OCI-LY7 (cell line): ENCODE data around the gene ASXL2.

ENCODE experiments used
- EZH2phosphoT487 ChIP-seq: fragments of 200-600 bp; sonication (generic); IDR thresholded peaks from 2 replicates; pipeline ENCODE4 v1.6.1; 2018; ENCODE audit warnings: low read depth, borderline replicate concordance, mild to moderate bottlenecking, mixed run types, antibody characterized with exemption, low read length, moderate library complexity, mixed read lengths
- TF ChIP-seq, protein P1 (sequence below): fragments of 200-600 bp; sonication (generic); conservative IDR thresholded peaks from 2 replicates; pipeline ENCODE4 v1.5.1; 2014; ENCODE audit warnings: mild to moderate bottlenecking, antibody characterized with exemption, low read length, moderate library complexity, mixed read lengths

DNA sequence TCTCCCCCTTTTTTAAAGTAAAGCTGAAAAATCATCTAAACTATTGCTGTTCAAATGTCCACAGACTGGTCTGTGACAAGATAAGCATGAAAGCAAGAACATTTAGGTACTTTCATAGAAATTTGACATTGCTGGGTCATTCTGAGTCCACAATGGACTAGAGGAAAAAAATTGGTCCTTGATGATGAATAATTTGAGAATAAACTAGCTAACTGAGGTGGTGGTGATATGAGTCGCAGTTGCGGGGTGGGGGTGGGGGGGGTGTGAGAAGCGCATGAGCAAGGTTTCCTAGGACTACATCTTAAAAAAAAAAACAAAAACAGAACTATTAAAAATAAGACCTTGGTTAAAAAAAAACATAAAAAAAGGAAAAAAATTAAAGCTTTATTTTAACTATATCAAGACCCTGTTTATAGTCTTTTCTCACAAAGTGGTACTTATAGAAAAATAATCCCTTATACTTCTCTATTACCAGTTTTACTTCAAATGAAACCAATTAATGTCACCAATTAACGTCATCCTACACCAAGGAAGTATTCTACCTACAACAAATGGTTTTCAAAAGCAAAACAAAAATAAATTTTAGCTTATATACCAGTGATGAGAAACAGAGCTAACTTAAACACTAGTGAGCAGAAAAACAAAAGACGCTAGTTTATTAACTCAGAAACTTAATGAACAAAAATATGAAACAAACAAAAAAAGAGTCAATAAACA, 88.1 kb downstream of the ASXL2 start:
- TF ChIP-seq, protein P1, sequence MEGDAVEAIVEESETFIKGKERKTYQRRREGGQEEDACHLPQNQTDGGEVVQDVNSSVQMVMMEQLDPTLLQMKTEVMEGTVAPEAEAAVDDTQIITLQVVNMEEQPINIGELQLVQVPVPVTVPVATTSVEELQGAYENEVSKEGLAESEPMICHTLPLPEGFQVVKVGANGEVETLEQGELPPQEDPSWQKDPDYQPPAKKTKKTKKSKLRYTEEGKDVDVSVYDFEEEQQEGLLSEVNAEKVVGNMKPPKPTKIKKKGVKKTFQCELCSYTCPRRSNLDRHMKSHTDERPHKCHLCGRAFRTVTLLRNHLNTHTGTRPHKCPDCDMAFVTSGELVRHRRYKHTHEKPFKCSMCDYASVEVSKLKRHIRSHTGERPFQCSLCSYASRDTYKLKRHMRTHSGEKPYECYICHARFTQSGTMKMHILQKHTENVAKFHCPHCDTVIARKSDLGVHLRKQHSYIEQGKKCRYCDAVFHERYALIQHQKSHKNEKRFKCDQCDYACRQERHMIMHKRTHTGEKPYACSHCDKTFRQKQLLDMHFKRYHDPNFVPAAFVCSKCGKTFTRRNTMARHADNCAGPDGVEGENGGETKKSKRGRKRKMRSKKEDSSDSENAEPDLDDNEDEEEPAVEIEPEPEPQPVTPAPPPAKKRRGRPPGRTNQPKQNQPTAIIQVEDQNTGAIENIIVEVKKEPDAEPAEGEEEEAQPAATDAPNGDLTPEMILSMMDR: no peak
- TF ChIP-seq EZH2phosphoT487: no peak
